ENCODE results near the gene TJP3. TPM values are rescaled to one million over a fixed set of nuclear protein-coding genes. Genes with fewer than 3 reads are reported as not detected.

Gene TJP3, protein sequence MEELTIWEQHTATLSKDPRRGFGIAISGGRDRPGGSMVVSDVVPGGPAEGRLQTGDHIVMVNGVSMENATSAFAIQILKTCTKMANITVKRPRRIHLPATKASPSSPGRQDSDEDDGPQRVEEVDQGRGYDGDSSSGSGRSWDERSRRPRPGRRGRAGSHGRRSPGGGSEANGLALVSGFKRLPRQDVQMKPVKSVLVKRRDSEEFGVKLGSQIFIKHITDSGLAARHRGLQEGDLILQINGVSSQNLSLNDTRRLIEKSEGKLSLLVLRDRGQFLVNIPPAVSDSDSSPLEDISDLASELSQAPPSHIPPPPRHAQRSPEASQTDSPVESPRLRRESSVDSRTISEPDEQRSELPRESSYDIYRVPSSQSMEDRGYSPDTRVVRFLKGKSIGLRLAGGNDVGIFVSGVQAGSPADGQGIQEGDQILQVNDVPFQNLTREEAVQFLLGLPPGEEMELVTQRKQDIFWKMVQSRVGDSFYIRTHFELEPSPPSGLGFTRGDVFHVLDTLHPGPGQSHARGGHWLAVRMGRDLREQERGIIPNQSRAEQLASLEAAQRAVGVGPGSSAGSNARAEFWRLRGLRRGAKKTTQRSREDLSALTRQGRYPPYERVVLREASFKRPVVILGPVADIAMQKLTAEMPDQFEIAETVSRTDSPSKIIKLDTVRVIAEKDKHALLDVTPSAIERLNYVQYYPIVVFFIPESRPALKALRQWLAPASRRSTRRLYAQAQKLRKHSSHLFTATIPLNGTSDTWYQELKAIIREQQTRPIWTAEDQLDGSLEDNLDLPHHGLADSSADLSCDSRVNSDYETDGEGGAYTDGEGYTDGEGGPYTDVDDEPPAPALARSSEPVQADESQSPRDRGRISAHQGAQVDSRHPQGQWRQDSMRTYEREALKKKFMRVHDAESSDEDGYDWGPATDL
- total RNA-seq: under 1 TPM; 0.26 to 0.60 TPM
- 10 to 100 TPM in 1 of 2 donors, under 1 TPM in 1; 0.84 to 29.2 TPM for polyA plus RNA-seq
- long read RNA-seq, donor 1, partial matches to known transcripts: 0 of 1 reads
- long read RNA-seq, donor 1, other reads (novel, unspliced or antisense): 1 of 1 reads
- long read RNA-seq, donor 2: 0 reads

DNA sequence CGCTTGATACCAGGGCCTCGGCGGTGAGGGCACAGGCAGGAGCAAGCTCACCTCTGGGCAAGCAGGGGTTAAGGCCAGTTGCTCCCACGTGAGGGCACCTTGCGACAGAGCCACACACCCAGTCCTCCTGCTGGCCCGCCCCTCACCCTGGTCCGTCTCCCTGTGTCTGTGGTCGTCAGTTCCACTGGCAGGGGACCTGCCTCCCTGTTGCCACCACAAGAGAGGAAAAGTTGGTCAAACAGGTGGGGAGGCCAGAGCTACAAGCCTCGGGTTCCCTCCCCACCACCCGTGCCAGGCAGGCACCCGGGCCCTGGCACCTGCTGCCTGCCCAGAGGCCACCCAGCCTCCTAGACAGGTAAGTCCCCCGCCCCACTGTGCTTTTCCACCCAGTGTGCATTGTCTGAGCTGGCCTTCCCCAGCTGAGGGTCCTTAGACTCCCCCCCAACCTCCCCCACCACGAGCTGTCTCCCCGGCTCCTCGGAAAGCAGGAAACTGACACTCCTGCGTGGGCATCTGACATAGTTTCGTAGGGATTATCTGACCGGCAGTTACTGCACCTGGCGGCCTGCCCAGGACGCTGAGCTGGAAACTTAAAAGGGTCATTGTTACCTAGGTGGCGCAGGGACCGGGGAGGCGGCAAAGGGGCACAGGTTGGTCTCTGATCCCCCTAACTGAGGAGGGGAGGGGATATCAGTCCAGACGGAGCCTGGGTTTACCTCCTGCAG is at the start of gene TJP3:
TSS of gene TJP3 (plus strand) at position 178 of the 725 bp plus-strand sequence. CDS start 20,049 bp downstream, outside the sequence.
- WGBS, 2 donors: 25 to 38% methylated on average over 23 to 24 of the region's 24 CpGs

DNA sequence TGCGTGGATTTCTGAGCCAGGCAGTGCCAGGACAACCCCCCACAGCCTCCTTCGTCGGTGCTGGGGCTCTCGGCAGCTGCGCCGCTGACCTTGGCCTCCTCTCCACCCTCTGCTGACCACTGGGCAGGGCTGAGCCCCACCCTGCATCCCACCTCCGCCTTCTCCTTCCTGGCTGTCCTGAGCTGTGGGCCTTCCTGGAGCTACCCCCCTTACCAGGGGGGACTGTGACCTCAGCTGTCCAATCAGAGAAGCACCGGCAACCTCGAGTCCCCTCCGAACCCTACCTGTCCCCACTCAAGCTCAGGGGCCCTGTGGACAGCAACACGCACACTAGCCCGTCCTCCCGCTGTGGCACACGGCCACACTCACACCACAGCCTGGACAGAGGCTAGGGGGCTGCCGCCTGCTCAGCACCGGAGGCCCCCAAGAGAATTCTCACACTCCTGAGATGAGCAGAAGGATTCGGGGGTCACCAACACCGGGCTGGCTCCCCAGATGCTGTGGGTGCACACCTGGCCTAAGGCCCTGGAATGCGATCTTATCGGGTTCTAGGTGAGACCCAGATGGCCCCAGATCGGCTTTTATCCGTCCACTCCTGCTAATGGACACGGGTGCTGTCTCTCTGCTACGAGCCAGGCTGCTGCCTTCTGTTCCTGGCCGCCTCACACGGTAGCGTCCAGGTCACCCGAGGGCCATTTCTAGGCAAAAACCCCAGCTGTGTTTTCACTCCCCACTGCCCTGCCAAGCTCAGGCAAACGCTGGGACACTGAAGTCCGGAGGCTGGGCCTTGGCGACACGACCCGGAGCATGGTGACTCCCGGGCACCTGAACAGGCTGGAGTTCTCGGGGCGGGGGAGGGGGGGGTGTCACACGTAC is 49.1 kb upstream of the TJP3 start:
- intact Hi-C loops (cut with DNase I): no loop called here
- Histone ChIP-seq H3K9me3 (ENCODE audit: control insufficient read depth, low read length) (no peaks in the 10 kb centered on the region), H3K4me1 (ENCODE audit: control insufficient read depth in 1 of 2, insufficient read depth in 2 of 2, low read length in 2 of 2) (no peaks in the 10 kb centered on the region), H3K4me3 (ENCODE audit: low read length in 2 of 2) (no peak overlapping the region), H3K27me3 (ENCODE audit: control insufficient read depth in 1 of 2, insufficient read depth in 2 of 2, low read length in 1 of 2) (no peaks in the 10 kb centered on the region), H3K36me3 (ENCODE audit: control insufficient read depth in 1 of 2, insufficient read depth in 2 of 2, low read length in 1 of 2) (peaks cover 4% of the 10 kb centered on the region in 2 donors), H3K27ac (ENCODE audit: low read depth in 1 of 2, low read length in 2 of 2) (no peak overlapping the region)
- 87% methylated on average over 37 of the region's 37 CpGs for WGBS, 2 donors
- ATAC-seq (ENCODE audit: low FRiP score) (no peak), DNase-seq (no peak)

More for the DNA sequence above, at the start of gene TJP3:
- intact Hi-C loops (cut with DNase I): loop anchor here in 1 of 2 donors (5.0 kb wide), 1 partner anchor 161 kb away; no protein-coding TSS in a partner anchor
- Histone ChIP-seq H3K9me3 (ENCODE audit: control insufficient read depth, low read length) (no peaks in the 10 kb centered on the region), H3K36me3 (ENCODE audit: control insufficient read depth in 1 of 2, insufficient read depth in 2 of 2, low read length in 1 of 2) (no peaks in the 10 kb centered on the region), H3K27me3 (ENCODE audit: control insufficient read depth in 1 of 2, insufficient read depth in 2 of 2, low read length in 1 of 2) (no peaks in the 10 kb centered on the region), H3K27ac (ENCODE audit: low read depth in 1 of 2, low read length in 2 of 2) (no peak within 1 kb of the TSS), H3K4me1 (ENCODE audit: control insufficient read depth in 1 of 2, insufficient read depth in 2 of 2, low read length in 2 of 2) (no peaks in the 10 kb centered on the region), H3K4me3 (ENCODE audit: low read length in 2 of 2) (no peak within 1 kb of the TSS)
- ATAC-seq (ENCODE audit: low FRiP score): no peak
- no peak for DNase-seq

DNA sequence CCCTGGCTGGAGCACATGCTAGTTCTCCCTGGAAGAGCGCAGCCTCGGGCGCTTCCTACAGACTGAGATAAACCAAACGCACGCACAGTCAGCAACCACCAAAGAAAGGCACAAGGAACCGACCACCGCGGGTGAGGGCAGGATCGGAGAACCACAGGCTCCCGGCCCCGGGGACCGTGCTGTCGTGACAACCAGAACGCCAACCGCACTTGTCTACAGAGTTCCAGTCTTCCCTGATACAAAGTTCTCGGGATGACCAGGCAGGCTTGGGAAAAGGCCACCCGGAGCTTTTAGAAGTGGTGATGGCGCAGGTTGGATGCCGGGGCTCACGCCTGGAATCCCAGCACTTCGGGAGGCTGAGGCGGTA is 48.5 kb upstream of the TJP3 start:
- peaks cover 4% of the 10 kb centered on the region in 2 donors for H3K36me3 ChIP-seq (ENCODE audit: control insufficient read depth in 1 of 2, insufficient read depth in 2 of 2, low read length in 1 of 2)
- no peaks in the 10 kb centered on the region for H3K27me3 ChIP-seq (ENCODE audit: control insufficient read depth in 1 of 2, insufficient read depth in 2 of 2, low read length in 1 of 2)
- no peak overlapping the region for H3K4me3 ChIP-seq (ENCODE audit: low read length in 2 of 2)
- intact Hi-C loops (cut with DNase I): no loop called here
- no peaks in the 10 kb centered on the region for H3K9me3 ChIP-seq (ENCODE audit: control insufficient read depth, low read length)
- 92 to 93% methylated on average over 22 of the region's 22 CpGs for WGBS, 2 donors
- no peak for DNase-seq
- no peaks in the 10 kb centered on the region for H3K4me1 ChIP-seq (ENCODE audit: control insufficient read depth in 1 of 2, insufficient read depth in 2 of 2, low read length in 2 of 2)
- ATAC-seq (ENCODE audit: low FRiP score): no peak
- H3K27ac ChIP-seq (ENCODE audit: low read depth in 1 of 2, low read length in 2 of 2): no peak overlapping the region

DNA sequence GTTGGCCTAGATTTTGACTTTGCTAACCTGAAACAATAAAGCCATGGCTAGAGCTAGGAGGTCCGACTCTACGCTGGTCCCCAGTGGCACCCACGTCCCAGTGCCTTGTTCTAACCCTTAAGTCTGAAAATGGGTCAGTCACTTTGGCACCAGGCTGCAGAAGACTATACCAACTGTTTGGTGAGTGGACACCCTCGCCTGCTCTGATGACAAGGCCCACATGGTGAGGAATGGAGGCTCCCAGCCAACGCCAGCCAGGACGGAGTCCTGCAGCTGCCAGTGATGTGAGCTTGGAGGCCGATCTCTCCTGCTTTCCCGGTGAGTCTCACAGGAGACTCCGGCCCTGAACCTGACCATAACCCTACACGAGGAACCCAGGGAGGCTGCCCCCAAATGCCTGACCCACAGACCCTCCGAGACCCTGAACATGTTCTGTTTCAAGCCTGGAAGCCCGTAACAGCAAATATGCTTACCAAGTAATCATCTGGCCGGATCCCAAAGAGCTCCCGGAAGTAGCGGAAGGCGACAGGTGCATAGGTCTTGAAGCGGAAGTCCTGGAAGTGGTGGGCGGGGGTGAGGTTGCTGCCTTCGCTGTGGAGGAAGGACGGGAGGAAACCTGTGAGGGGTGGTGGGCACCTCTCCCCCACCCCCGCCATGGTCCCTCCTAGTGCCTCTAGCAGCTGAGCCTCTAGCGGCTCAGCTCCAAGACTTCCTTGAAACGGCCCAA is 47.5 kb upstream of the TJP3 start:
- intact Hi-C loops (cut with DNase I): no loop called here
- Histone ChIP-seq H3K27ac (ENCODE audit: low read depth in 1 of 2, low read length in 2 of 2) (no peak overlapping the region), H3K36me3 (ENCODE audit: control insufficient read depth in 1 of 2, insufficient read depth in 2 of 2, low read length in 1 of 2) (peaks cover 4% of the 10 kb centered on the region in 2 donors), H3K4me3 (ENCODE audit: low read length in 2 of 2) (no peak overlapping the region), H3K4me1 (ENCODE audit: control insufficient read depth in 1 of 2, insufficient read depth in 2 of 2, low read length in 2 of 2) (no peaks in the 10 kb centered on the region), H3K27me3 (ENCODE audit: control insufficient read depth in 1 of 2, insufficient read depth in 2 of 2, low read length in 1 of 2) (no peaks in the 10 kb centered on the region), H3K9me3 (ENCODE audit: control insufficient read depth, low read length) (no peaks in the 10 kb centered on the region)
- ATAC-seq (ENCODE audit: low FRiP score) (no peak), DNase-seq (no peak)
- WGBS, 2 donors: 87 to 89% methylated on average over 23 of the region's 23 CpGs

DNA sequence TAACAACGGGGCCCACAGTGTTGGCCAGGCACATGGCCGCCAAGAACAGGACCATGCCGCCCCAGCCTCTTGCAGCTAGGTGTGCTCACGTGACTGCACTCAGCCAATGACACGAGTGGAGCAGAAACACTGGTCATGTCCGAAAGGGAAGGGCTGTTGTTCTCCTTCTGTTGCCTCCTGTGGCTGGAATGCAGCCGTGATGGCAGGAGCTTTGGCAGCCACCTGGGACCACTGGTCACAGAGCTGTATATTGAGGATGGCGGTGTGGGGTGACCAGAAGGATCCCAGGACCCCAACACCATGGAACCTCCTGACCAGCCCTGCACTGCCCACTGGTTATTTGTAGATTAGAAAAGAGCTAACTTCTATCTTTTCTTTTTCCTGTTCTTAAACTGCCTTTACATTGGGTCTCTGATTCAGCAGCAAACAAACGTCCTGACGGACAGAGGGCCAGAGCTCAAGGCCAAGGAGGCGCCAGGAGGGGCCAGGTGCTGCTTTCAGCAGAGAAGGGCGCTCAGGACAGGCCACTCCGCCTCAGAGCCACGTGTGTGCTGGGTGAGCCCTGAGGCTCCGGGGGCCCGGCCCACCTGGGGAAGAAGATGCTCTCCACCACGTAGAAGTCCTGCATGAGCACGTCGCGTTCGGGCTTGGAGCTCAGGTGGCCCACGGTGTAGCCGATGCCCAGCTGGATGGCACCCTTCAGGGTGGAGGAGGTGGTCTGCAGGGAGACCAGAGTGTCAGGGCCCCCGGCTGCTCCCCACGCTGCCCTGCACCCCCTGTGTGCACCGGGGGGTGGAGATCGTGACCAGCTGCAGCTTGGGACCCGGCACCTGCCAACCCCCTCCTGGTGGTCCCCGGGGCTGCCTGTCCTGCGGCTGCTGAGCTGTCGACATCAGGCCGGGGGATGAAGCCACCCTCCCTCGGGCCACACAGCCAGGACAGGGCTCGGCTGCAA is 46.6 kb upstream of the TJP3 start:
- intact Hi-C loops (cut with DNase I): no loop called here
- no peak overlapping the region for H3K4me3 ChIP-seq (ENCODE audit: low read length in 2 of 2)
- 95% methylated on average over 34 of the region's 34 CpGs for WGBS, 2 donors
- DNase-seq (no peak), ATAC-seq (ENCODE audit: low FRiP score) (no peak)
- H3K4me1 ChIP-seq (ENCODE audit: control insufficient read depth in 1 of 2, insufficient read depth in 2 of 2, low read length in 2 of 2): no peaks in the 10 kb centered on the region
- H3K27me3 ChIP-seq (ENCODE audit: control insufficient read depth in 1 of 2, insufficient read depth in 2 of 2, low read length in 1 of 2): no peaks in the 10 kb centered on the region
- H3K27ac ChIP-seq (ENCODE audit: low read depth in 1 of 2, low read length in 2 of 2): no peak overlapping the region
- no peaks in the 10 kb centered on the region for H3K9me3 ChIP-seq (ENCODE audit: control insufficient read depth, low read length)
- H3K36me3 ChIP-seq (ENCODE audit: control insufficient read depth in 1 of 2, insufficient read depth in 2 of 2, low read length in 1 of 2): peaks cover 4% of the 10 kb centered on the region in 2 donors

DNA sequence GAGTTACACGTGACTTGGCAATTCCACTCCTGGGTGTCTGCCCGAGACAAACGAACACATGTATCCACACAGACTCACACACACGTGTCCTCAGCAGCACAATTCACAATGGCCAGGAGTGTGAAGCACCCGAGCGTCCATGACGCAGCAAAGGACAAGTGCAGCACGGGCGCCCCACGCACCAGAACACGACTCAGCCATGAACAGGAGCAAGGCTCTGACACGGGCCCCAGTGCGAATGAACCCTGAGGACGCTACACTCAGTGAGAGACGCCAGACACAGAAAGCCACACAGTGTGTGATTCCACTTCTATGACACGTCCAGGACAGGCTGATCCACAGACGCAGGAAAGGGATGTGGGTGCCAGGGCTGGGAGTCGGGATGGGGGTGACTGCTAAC is 44.3 kb upstream of the TJP3 start:
- H3K9me3 ChIP-seq (ENCODE audit: control insufficient read depth, low read length): no peaks in the 10 kb centered on the region
- no peaks in the 10 kb centered on the region for H3K27me3 ChIP-seq (ENCODE audit: control insufficient read depth in 1 of 2, insufficient read depth in 2 of 2, low read length in 1 of 2)
- DNase-seq (no peak), ATAC-seq (ENCODE audit: low FRiP score) (no peak)
- H3K4me3 ChIP-seq (ENCODE audit: low read length in 2 of 2): no peak overlapping the region
- WGBS, 2 donors: 87 to 88% methylated on average over 18 of the region's 18 CpGs
- intact Hi-C loops (cut with DNase I): loop anchor here in 1 of 2 donors (2.0 kb wide), 1 partner anchor 37 kb away; the partner anchor contains the start of gene PIP5K1C
- peaks cover 0 to 2% of the 10 kb centered on the region in 2 donors for H3K36me3 ChIP-seq (ENCODE audit: control insufficient read depth in 1 of 2, insufficient read depth in 2 of 2, low read length in 1 of 2)
- no peak overlapping the region for H3K27ac ChIP-seq (ENCODE audit: low read depth in 1 of 2, low read length in 2 of 2)
- H3K4me1 ChIP-seq (ENCODE audit: control insufficient read depth in 1 of 2, insufficient read depth in 2 of 2, low read length in 2 of 2): no peaks in the 10 kb centered on the region

Measured in aorta (tissue), 5 donors.